ENCODE data around the gene ETHE1. TPM values are rescaled to one million over a fixed set of nuclear protein-coding genes. Genes with fewer than 3 reads are reported as not detected.
A peak's percentile ranks its signal among the peaks of the same experiment; 100 is the strongest.

The ETHE1 gene, protein sequence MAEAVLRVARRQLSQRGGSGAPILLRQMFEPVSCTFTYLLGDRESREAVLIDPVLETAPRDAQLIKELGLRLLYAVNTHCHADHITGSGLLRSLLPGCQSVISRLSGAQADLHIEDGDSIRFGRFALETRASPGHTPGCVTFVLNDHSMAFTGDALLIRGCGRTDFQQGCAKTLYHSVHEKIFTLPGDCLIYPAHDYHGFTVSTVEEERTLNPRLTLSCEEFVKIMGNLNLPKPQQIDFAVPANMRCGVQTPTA
- total RNA-seq, result 10 to 100 TPM; 19.1 to 39.4 (median 34.7) TPM
- total RNA-seq (2013), result 31.7 TPM
- 5.5 to 32.5 (median 15.9) reads per million in 29 experiments for total RNA-seq

DNA sequence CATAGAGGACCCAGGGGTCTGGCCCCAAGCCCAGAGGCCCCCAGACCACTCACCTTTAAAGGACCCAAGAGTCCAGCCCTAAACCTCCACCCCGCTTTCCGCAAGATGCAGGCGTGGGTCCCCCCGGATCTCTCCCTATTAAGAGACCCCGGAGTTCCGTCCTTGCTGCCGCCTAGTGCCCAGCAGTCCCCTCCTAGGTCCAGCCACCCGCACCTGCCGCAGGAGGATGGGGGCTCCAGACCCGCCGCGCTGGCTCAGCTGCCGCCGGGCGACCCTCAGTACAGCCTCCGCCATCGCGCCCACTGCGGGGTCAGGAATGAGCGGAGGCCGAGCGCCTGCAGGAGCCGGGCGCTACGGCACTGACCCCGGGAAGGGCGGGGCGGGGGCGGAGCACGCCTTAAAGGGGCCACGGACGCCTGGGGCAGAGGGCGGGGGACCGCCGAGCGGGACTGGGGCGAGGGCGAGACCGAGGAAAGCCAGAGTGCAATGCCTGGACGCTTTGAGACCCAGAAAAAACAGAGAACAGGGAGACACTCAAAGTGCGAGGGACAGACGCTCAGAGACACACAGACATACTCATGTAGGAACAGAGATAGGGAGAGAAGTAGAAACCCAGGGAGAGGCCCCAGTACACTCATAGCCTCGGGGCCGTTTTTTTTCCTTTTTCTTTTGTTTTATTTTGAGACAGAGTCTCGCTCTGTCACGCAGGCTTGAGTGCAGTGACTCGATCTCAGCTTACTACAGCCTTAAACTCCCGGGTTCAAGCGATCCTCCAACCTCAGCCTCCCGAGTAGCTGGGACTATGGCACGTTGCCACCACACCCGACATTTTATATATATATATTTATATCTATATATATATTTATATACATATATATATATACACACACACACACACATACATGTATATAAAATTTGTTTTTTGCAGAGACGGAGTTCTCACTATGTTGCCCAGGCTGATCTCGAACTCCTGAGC lies at the start of gene ETHE1:
Gene ETHE1, minus strand, starts transcription at position 318 of the 976 bp plus-strand sequence. Its CDS starts 24 bp downstream, at position 294.
- WGBS (ENCODE audit: insufficient coverage), result under 1% methylated on average over 39 of the region's 54 CpGs
- peaks cover 7 to 32% of the 10 kb centered on the region in 2 experiments for H3K4me1 ChIP-seq (ENCODE audit: control insufficient read depth in 1 of 2, extremely low read depth in 1 of 2, insufficient read depth in 2 of 2, low read length in 2 of 2)
- Mint-ChIP-seq H3K36me3 (peaks cover 3% of the 10 kb centered on the region), H3K9me3 (no peaks in the 10 kb centered on the region), H3K27ac (peak within 1 kb of the TSS; percentile 86 to 91), H3K4me3 (peak within 1 kb of the TSS; percentile 73 to 89 (median 74)), H3K27me3 (no peaks in the 10 kb centered on the region), H3K4me1 (peaks cover 23 to 34% (median 30%) of the 10 kb centered on the region in 3 donors)
- H3K9me3 ChIP-seq, result no peaks in the 10 kb centered on the region
- no peaks in the 10 kb centered on the region for H3K27me3 ChIP-seq (replicated peaks in 1 of 2; ENCODE audit: control insufficient read depth in 2 of 2, extremely low read depth in 1 of 2, insufficient read depth in 2 of 2, low read length in 1 of 2)
- ATAC-seq (replicated peaks in 1 of 4) (peak; percentile 79 to 86 (median 84)), DNase-seq (peak in 32 of 35 experiments; percentile 18 to 74 (median 47))
- peak within 1 kb of the TSS; percentile 81 to 93 for H3K4me3 ChIP-seq (ENCODE audit: control insufficient read depth in 1 of 2, extremely low read depth in 1 of 2, low read length in 1 of 2)
- POLR2A ChIA-PET, result interaction anchor here in 1 of 2 donors (1.0 kb wide), 1 partner anchor 88 kb away, joined by 6 read pairs; no protein-coding TSS in a partner anchor
- peak within 1 kb of the TSS; percentile 66 for H3K27ac ChIP-seq (ENCODE audit: low read length)
- CTCF ChIA-PET, result interaction anchor here (0.7 to 2.4 kb wide), 5 partner anchors 8 to 102 kb away, joined by 3 to 12 read pairs (median 4); no protein-coding TSS in a partner anchor
- H3K36me3 ChIP-seq (ENCODE audit: control insufficient read depth in 2 of 2, extremely low read depth in 1 of 2, insufficient read depth in 1 of 2, low read length in 1 of 2), result no peaks in the 10 kb centered on the region

DNA sequence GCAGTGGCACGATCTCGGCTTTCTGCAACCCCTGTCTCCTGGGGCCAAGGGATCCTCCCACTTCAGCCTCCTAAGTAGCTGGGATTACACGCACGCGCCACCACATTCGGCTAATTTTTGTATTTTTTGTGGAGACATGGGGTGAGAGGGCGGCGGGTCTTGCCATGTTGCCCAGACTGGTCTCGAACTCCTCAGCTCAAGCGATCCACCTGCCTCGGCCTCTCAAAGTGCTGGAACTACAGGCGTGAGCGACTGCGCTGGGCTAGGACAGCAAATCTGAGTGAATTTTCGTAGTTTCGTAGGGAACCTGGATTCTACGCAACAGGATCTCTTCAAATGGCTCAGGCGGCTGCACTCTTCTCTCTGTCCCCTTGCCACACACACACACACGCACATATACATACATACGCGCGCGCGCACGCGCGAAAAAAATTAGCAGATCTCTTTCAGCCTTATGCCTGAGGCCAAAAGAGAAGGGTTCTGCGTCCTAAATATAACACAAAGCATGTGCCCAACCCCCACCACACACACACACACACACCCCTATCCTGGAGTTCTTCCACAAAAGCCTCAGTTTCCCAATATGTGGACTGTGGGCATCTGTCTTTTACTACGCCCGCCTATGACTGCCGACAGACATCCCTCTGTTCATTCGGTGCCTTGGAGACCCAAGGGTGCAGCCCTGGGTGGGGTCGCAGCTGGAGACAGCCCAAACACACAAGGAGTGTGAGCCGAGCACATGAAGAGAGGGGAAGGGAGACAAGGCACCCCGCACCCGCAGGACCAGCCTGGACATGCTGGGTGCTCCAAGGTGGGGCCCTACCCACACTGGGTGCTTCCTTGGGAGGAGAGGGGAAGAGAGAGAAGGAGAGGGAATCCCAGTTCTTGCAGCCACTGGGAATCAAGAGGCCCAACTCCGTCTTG lies 49.2 kb upstream of the ETHE1 start:
- Mint-ChIP-seq H3K4me1 (peaks cover 37 to 57% (median 37%) of the 10 kb centered on the region in 3 donors), H3K27me3 (no peaks in the 10 kb centered on the region), H3K4me3 (peak overlapping the region; percentile 95 to 99 (median 96)), H3K27ac (peak overlapping the region; percentile 55 to 94), H3K9me3 (no peaks in the 10 kb centered on the region), H3K36me3 (peaks cover 8% of the 10 kb centered on the region)
- peaks cover 0 to 11% of the 10 kb centered on the region in 2 experiments for H3K27me3 ChIP-seq (replicated peaks in 1 of 2; ENCODE audit: control insufficient read depth in 2 of 2, extremely low read depth in 1 of 2, insufficient read depth in 2 of 2, low read length in 1 of 2)
- peak in 1 of 4 experiments; percentile 14 for ATAC-seq (replicated peaks in 1 of 4)
- peak in 1 of 35 experiments; percentile 23 for DNase-seq
- 84% methylated on average over 32 of the region's 37 CpGs for WGBS (ENCODE audit: insufficient coverage)
- peaks cover 14 to 51% of the 10 kb centered on the region in 2 experiments for H3K4me1 ChIP-seq (ENCODE audit: control insufficient read depth in 1 of 2, extremely low read depth in 1 of 2, insufficient read depth in 2 of 2, low read length in 2 of 2)
- POLR2A ChIA-PET, result no interaction called here
- no peaks in the 10 kb centered on the region for H3K9me3 ChIP-seq
- H3K27ac ChIP-seq (ENCODE audit: low read length), result peak overlapping the region; percentile 94
- peaks cover 0 to 9% of the 10 kb centered on the region in 2 donors for H3K36me3 ChIP-seq (ENCODE audit: control insufficient read depth in 2 of 2, extremely low read depth in 1 of 2, insufficient read depth in 1 of 2, low read length in 1 of 2)
- CTCF ChIA-PET, result interaction anchor here (1.4 to 2.8 kb wide), 2 partner anchors 20 to 21 kb away, joined by 7 to 8 read pairs; partner anchors contain the start of genes IRGQ (in 1 of the 2) and ZNF576 (in 1 of the 2)
- H3K4me3 ChIP-seq (ENCODE audit: control insufficient read depth in 1 of 2, extremely low read depth in 1 of 2, low read length in 1 of 2), result peak overlapping the region; percentile 48 to 52

DNA sequence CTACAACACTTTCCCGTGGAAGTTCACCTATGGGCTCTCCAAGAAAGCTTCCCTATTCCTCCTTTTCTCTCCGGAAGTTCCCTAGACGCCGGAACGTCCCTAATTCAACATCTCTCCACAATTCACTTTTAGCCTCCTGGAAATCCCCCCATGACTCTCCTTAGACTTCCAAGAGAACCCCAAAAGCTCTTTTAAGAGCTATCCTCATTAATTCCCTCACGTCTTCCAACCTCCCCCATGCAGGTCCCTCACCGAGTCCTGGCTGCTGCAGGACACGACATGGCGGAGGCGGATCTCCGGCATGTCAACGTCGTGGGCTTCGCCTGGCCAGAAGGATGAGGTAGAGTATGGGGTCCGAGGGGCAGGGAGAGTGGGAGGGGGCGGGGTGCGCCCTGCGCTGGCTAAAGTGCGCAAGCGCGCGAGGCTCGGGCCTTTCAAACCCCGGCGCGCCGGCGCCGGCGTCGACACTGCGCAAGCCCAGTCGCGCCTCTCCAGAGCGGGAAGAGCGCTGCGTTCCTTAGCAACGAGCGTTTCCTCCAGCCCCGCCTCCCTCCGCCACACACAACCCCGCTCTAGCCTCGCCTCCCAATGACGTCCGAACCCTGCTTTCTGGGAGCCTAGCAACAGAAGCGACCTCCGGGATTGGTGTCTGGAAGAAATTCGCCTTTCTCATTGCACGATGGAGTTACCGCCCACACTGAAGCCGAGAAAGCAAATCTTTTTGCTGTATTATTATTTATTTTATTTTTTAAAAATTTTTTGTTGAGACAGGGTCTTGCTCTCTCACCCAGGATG lies 48.4 kb upstream of the ETHE1 start, which contains the start of the genes PINLYP and XRCC1:
Gene PINLYP, plus strand, starts transcription at position 646 of the 795 bp plus-strand sequence. CDS start 1,391 bp downstream, outside the sequence.
Gene XRCC1, minus strand, starts transcription at position 372 of the 795 bp plus-strand sequence. Its CDS starts 69 bp downstream, at position 303.
- DNase-seq (peak; percentile 81 to 99 (median 97)), ATAC-seq (replicated peaks in 1 of 4) (peak; percentile 98 to 99 (median 98))
- peaks cover 10% of the 10 kb centered on the region for H3K36me3 Mint-ChIP-seq
- peak within 1 kb of the TSS; percentile 94 for H3K27ac ChIP-seq (ENCODE audit: low read length)
- H3K27me3 ChIP-seq (replicated peaks in 1 of 2; ENCODE audit: control insufficient read depth in 2 of 2, extremely low read depth in 1 of 2, insufficient read depth in 2 of 2, low read length in 1 of 2), result peaks cover 0 to 11% of the 10 kb centered on the region in 2 experiments
- H3K27me3 Mint-ChIP-seq, result no peaks in the 10 kb centered on the region
- H3K4me1 ChIP-seq (ENCODE audit: control insufficient read depth in 1 of 2, extremely low read depth in 1 of 2, insufficient read depth in 2 of 2, low read length in 2 of 2), result peaks cover 10 to 46% of the 10 kb centered on the region in 2 experiments
- peak within 1 kb of the TSS; percentile 93 to 94 for H3K27ac Mint-ChIP-seq
- H3K9me3 Mint-ChIP-seq, result no peaks in the 10 kb centered on the region
- H3K4me1 Mint-ChIP-seq, result peaks cover 45 to 64% (median 45%) of the 10 kb centered on the region in 3 donors
- H3K4me3 ChIP-seq (ENCODE audit: control insufficient read depth in 1 of 2, extremely low read depth in 1 of 2, low read length in 1 of 2), result peak within 1 kb of the TSS; percentile 98 to 99
- peaks cover 0 to 9% of the 10 kb centered on the region in 2 donors for H3K36me3 ChIP-seq (ENCODE audit: control insufficient read depth in 2 of 2, extremely low read depth in 1 of 2, insufficient read depth in 1 of 2, low read length in 1 of 2)
- POLR2A ChIA-PET, result interaction anchor here in 1 of 2 donors (0.8 kb wide), 1 partner anchor 19 kb away, joined by 4 read pairs; no protein-coding TSS in a partner anchor
- H3K4me3 Mint-ChIP-seq, result peak within 1 kb of the TSS; percentile 95 to 99 (median 96)
- WGBS (ENCODE audit: insufficient coverage), result under 1% methylated on average over 39 of the region's 51 CpGs
- H3K9me3 ChIP-seq, result no peaks in the 10 kb centered on the region
- CTCF ChIA-PET, result interaction anchor here (0.6 to 2.8 kb wide), 6 partner anchors 19 to 76 kb away, joined by 5 to 8 read pairs (median 8); partner anchors contain the start of genes IRGQ (in 1 of the 2) and ZNF576 (in 1 of the 2)

DNA sequence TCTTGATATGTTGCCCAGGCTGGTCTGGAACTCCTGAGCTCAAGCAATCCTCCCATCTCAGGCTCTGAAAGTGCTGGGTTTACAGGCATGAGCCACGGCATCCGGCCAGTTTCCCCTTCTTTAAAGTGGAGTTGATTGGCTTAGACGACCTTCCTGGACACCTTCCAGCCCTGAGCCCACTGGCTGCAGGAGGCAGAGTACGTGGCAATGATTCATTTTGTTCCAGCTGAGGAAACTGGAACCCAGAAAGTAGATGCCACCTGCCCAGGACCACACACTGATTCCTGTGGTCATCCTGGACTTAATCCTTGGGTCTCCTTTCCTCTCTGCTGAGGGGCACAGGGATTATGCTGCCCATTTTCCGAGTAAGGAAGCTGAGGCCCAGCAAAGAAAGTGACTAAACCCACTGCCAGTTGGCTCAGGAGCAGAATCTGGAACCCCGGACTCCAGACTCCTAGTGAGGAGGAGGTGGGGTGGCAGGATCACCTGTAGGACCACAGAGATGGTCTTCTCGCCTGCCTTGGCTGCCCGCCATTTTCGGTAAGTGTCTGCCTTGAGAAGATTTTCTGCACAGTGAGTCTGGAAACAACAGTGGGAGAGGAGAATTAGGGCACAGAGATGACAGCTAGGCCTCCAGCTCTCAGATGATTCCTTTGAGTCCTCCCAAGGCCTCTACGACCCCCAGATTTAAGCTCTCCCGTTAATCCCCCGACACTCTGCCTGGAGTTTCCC lies 47.6 kb upstream of the ETHE1 start:
- H3K4me3 ChIP-seq (ENCODE audit: control insufficient read depth in 1 of 2, extremely low read depth in 1 of 2, low read length in 1 of 2), result peak overlapping the region; percentile 98 to 99
- peaks cover 0 to 9% of the 10 kb centered on the region in 2 donors for H3K36me3 ChIP-seq (ENCODE audit: control insufficient read depth in 2 of 2, extremely low read depth in 1 of 2, insufficient read depth in 1 of 2, low read length in 1 of 2)
- Mint-ChIP-seq H3K36me3 (peaks cover 10% of the 10 kb centered on the region), H3K4me3 (peak overlapping the region; percentile 95 to 99 (median 96)), H3K27ac (peak overlapping the region; percentile 93 to 94), H3K4me1 (peaks cover 45 to 64% (median 46%) of the 10 kb centered on the region in 3 donors), H3K9me3 (no peaks in the 10 kb centered on the region), H3K27me3 (no peaks in the 10 kb centered on the region)
- ATAC-seq (replicated peaks in 1 of 4) (no peak), DNase-seq (no peak)
- H3K4me1 ChIP-seq (ENCODE audit: control insufficient read depth in 1 of 2, extremely low read depth in 1 of 2, insufficient read depth in 2 of 2, low read length in 2 of 2), result peaks cover 10 to 40% of the 10 kb centered on the region in 2 experiments
- peak overlapping the region; percentile 94 for H3K27ac ChIP-seq (ENCODE audit: low read length)
- H3K27me3 ChIP-seq (replicated peaks in 1 of 2; ENCODE audit: control insufficient read depth in 2 of 2, extremely low read depth in 1 of 2, insufficient read depth in 2 of 2, low read length in 1 of 2), result peaks cover 0 to 11% of the 10 kb centered on the region in 2 experiments
- POLR2A ChIA-PET, result interaction anchor here in 1 of 2 donors (0.8 kb wide), 1 partner anchor 20 kb away, joined by 4 read pairs; no protein-coding TSS in a partner anchor
- 34% methylated on average over 8 of the region's 12 CpGs for WGBS (ENCODE audit: insufficient coverage)
- CTCF ChIA-PET, result interaction anchor here (0.6 to 2.8 kb wide), 9 partner anchors 10 to 77 kb away, joined by 3 to 8 read pairs (median 5); partner anchors contain the start of genes IRGQ (in 1 of the 2) and ZNF576 (in 1 of the 2)
- H3K9me3 ChIP-seq, result no peaks in the 10 kb centered on the region

Data from T-cell (primary cell).